ENCODE results near the gene GRAP2.

DNA sequence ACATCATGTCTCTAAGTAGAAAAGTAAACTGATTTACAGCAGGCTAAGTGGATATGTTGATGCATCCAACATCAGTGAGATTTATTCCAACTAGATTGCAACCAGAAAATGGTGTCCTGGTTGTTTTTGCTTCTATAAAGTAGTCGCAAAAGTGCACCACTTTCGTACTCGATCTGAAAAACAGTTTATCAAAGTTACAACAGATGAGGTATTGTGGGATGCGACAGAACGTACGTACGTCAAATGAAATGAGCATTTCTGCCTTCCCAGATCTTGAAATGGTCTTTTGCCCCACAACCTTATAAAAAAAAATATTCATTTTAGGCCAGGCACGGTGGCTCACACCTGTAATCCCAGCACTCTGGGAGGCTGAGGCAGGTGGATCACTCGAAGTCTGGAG, 13.7 kb downstream of the GRAP2 start:
- TF ChIP-seq CTCF (optimal IDR thresholded peaks at IDR 0.05 in 1 of 3, IDR thresholded peaks at IDR 0.05 in 1 of 3, conservative IDR thresholded peaks at IDR 0.05 in 1 of 3; ENCODE audit: extremely low read depth in 1 of 3, insufficient read depth in 2 of 3, low read length in 3 of 3) = no peak
- TF ChIP-seq EZH2 (IDR thresholded peaks at IDR 0.05; ENCODE audit: low read length) = no peak

Data from keratinocyte (primary cell).